GM19043 (cell line): ENCODE data around the gene ALX3.
"Not testable (repeated sequence)": the region's sequence is repeated elsewhere in the genome, so short reads cannot be mapped to it uniquely, and the experiment has no call there.

Source experiments
- ATAC-seq: cut with Tn5 transposase; IDR thresholded peaks from one replicate; pipeline ENCODE4 v1.9.1; 2021; ENCODE audit warnings: low read depth; ENCODE audit not compliant: unreplicated experiment

ALX3 gene

GRCh38 chr1:110089561-110090275 is 19.2 kb upstream of the ALX3 start:
- ATAC-seq = no peak

- ATAC-seq = no peak
Measured at GRCh38 chr1:110088739-110089316, 18.4 kb upstream of the ALX3 start.

GRCh38 chr1:110087812-110088738 is 17.6 kb upstream of the ALX3 start:
- ATAC-seq = peak; percentile 48

GRCh38 chr1:110086961-110087360 is 16.5 kb upstream of the ALX3 start:
- no peak for ATAC-seq

GRCh38 chr1:110085671-110086070 is 15.2 kb upstream of the ALX3 start:
- no peak for ATAC-seq

GRCh38 chr1:110084227-110085078 is 14.0 kb upstream of the ALX3 start:
- no peak for ATAC-seq

GRCh38 chr1:110083866-110084226 is 13.4 kb upstream of the ALX3 start:
- ATAC-seq = no peak

- ATAC-seq = no peak
Measured at GRCh38 chr1:110083061-110083865, 12.8 kb upstream of the ALX3 start.

- ATAC-seq = no peak
Measured at GRCh38 chr1:110082477-110082876, 12.0 kb upstream of the ALX3 start.

GRCh38 chr1:110081061-110081460 is 10.6 kb upstream of the ALX3 start:
- ATAC-seq = no peak

GRCh38 chr1:110079995-110080394 is 9.5 kb upstream of the ALX3 start:
- ATAC-seq = not testable (repeated sequence)

GRCh38 chr1:110076789-110077500 is 6.5 kb upstream of the ALX3 start:
- no peak for ATAC-seq

- ATAC-seq = no peak
Measured at GRCh38 chr1:110074166-110074565, 3.7 kb upstream of the ALX3 start.

GRCh38 chr1:110070282-110070669 is 196 bp downstream of the ALX3 start:
- no peak for ATAC-seq

- no peak for ATAC-seq
Measured at GRCh38 chr1:110069404-110070281, 829 bp downstream of the ALX3 start.

- ATAC-seq = no peak
Measured at GRCh38 chr1:110068646-110069403, 1.6 kb downstream of the ALX3 start.

- no peak for ATAC-seq
Measured at GRCh38 chr1:110067893-110068645, 2.4 kb downstream of the ALX3 start.
